Trophoblast cell (in vitro differentiated cells and primary cell): ENCODE data around the gene NTM.

Experiments used
- DNase-seq, 2 donors: peaks; one replicate each; pipeline ENCODE4 v3.0.0-alpha.2; 2016
- H2AFZ ChIP-seq: 2 replicates; pipeline ENCODE4 v1.6.1; 2013; ENCODE audit warnings: low read length, moderate library complexity, mild to moderate bottlenecking; ENCODE audit not compliant: insufficient read depth, poor library complexity
- H2AK5ac ChIP-seq: 2 replicates; pipeline ENCODE4 v1.6.1; 2013; ENCODE audit warnings: mild to moderate bottlenecking, low read length
- H2BK120ac ChIP-seq: 2 replicates; pipeline ENCODE4 v1.6.1; 2013; ENCODE audit warnings: low read length, mild to moderate bottlenecking, moderate library complexity; ENCODE audit not compliant: insufficient read depth, poor library complexity
- H2BK12ac ChIP-seq: 2 replicates; pipeline ENCODE4 v1.6.1; 2013; ENCODE audit warnings: mild to moderate bottlenecking, low read length, moderate library complexity
- H2BK5ac ChIP-seq: 2 replicates; pipeline ENCODE4 v1.6.1; 2013; ENCODE audit warnings: low read length, low read depth, moderate library complexity, mild to moderate bottlenecking; ENCODE audit not compliant: poor library complexity
- H3K14ac ChIP-seq: 2 replicates; pipeline ENCODE4 v1.6.1; 2013; ENCODE audit warnings: mild to moderate bottlenecking, low read length
- H3K18ac ChIP-seq: 2 replicates; pipeline ENCODE4 v1.6.1; 2013; ENCODE audit warnings: mild to moderate bottlenecking, low read length
- H3K23ac ChIP-seq: 2 replicates; pipeline ENCODE4 v1.6.1; 2013; ENCODE audit warnings: low read length
- H3K27ac ChIP-seq: 2 replicates; pipeline ENCODE4 v1.5.1; 2013; ENCODE audit warnings: low read depth, mild to moderate bottlenecking, inconsistent platforms, low read length, moderate library complexity
- H3K27me3 ChIP-seq: 2 replicates; pipeline ENCODE4 v1.6.1; 2013; ENCODE audit warnings: inconsistent platforms, mild to moderate bottlenecking, low read length, moderate library complexity; ENCODE audit not compliant: insufficient read depth
- H3K36me3 ChIP-seq, 2 experiments: 1 replicate in 1 of 2; 2 replicates in 1 of 2; pipeline ENCODE4 v1.6.1; 2013; ENCODE audit warnings: low read length in 2 of 2, mild to moderate bottlenecking in 2 of 2, moderate library complexity in 1 of 2; ENCODE audit not compliant: insufficient read depth in 2 of 2, control insufficient read depth in 1 of 2
- H3K4ac ChIP-seq: 2 replicates; pipeline ENCODE4 v1.6.1; 2013; ENCODE audit warnings: low read depth, mild to moderate bottlenecking, low read length, moderate library complexity
- H3K4me1 ChIP-seq, 2 experiments: 1 replicate in 1 of 2; 2 replicates in 1 of 2; pipeline ENCODE4 v1.6.1; 2013; ENCODE audit warnings: low read length in 2 of 2, mild to moderate bottlenecking in 2 of 2, moderate library complexity in 1 of 2; ENCODE audit not compliant: insufficient read depth in 2 of 2, control insufficient read depth in 1 of 2
- H3K4me2 ChIP-seq: 2 replicates; pipeline ENCODE4 v1.6.1; 2013; ENCODE audit warnings: inconsistent platforms, mild to moderate bottlenecking, low read length, moderate library complexity
- H3K4me3 ChIP-seq: 2 replicates; pipeline ENCODE4 v1.5.1; 2013; ENCODE audit warnings: mild to moderate bottlenecking, low read depth, low read length, inconsistent platforms
- H3K79me1 ChIP-seq: one replicate; pipeline ENCODE4 v1.6.1; 2013; ENCODE audit warnings: low read length
- H3K79me2 ChIP-seq: 2 replicates; pipeline ENCODE4 v1.6.1; 2013; ENCODE audit warnings: low read length, mild to moderate bottlenecking; ENCODE audit not compliant: control insufficient read depth, insufficient read depth, poor library complexity
- H3K9ac ChIP-seq: 2 replicates; pipeline ENCODE4 v1.6.1; 2013; ENCODE audit warnings: mild to moderate bottlenecking, low read length
- H3K9me3 ChIP-seq: 2 replicates; pipeline ENCODE4 v1.6.1; 2013; ENCODE audit warnings: low read depth, mild to moderate bottlenecking, control low read depth, inconsistent platforms, low read length; ENCODE audit not compliant: insufficient read depth
- H4K12ac ChIP-seq: 2 replicates; pipeline ENCODE4 v1.6.1; 2013; ENCODE audit warnings: low read depth, mild to moderate bottlenecking, low read length, moderate library complexity
- H4K8ac ChIP-seq: 2 replicates; pipeline ENCODE4 v1.6.1; 2013; ENCODE audit warnings: low read depth, mild to moderate bottlenecking, low read length, moderate library complexity
- H4K91ac ChIP-seq: one replicate; pipeline ENCODE4 v1.6.1; 2013; ENCODE audit warnings: low read depth, mild to moderate bottlenecking, low read length, moderate library complexity
- WGBS: extraction: QIAGEN DNeasy Blood & Tissue Kit; methylation state at CpG from one replicate; pipeline ENCODE4 v1.1.7; 2013; ENCODE audit warnings: missing lambda C conversion rate; ENCODE audit not compliant: insufficient read length, insufficient coverage; ENCODE audit errors: extremely low coverage; 5-methylcytosine and 5-hydroxymethylcytosine counted together

The NTM gene

DNA sequence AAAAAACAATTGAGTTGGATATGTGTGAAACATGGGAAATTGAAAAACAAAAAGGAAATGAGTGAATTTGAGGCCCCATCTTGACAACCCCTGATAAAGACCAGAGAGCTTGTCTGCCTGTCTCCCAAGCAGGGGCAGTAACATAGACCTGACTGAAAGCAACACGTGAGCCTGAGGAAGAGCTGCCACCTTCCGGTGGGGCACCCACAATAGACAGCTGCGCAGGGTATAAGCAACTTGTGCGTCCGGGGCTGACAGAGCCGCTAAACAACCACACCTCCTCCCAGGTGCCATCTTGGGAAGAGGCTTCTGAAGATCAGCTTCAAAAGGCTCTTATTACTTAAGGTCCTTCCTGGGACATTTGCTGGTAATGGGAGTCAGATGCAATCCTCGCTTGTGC, 166.8 kb downstream of the NTM start:
- H3K9ac ChIP-seq, result no peak overlapping the region

DNA sequence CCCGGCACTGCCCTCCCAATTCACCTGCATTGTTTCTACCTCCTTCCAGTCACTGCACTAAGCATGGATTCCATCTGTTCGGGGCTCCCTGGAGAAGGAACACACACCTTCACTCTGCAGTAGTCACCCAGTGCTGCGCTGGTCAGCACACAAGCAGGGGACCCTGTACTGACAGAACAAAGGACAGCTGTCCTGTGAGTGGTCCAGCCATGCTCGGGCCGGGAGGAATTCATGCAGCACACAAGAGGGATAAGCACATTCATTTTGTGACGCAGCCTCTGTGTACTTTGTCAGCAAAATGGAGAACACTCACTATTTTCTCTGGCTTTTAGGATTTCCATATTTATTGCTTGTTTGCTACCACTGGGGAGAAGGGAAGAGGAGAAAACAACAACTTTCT, 167.3 kb downstream of the NTM start:
- H3K9ac ChIP-seq, result no peak overlapping the region
- H2BK12ac ChIP-seq, result no peak overlapping the region
- H3K4me1 ChIP-seq, result no peaks in the 10 kb centered on the region
- no peak for DNase-seq
- no peak overlapping the region for H4K12ac ChIP-seq
- no peak overlapping the region for H2AK5ac ChIP-seq
- no peaks in the 10 kb centered on the region for H3K79me1 ChIP-seq
- H3K36me3 ChIP-seq, result no peaks in the 10 kb centered on the region
- no peak overlapping the region for H3K18ac ChIP-seq
- H2BK5ac ChIP-seq, result no peak overlapping the region
- no peaks in the 10 kb centered on the region for H3K27me3 ChIP-seq
- no peak overlapping the region for H4K8ac ChIP-seq
- no peak overlapping the region for H3K23ac ChIP-seq
- no peak overlapping the region for H3K4ac ChIP-seq
- H2AFZ ChIP-seq, result no peak overlapping the region
- H2BK120ac ChIP-seq, result no peak overlapping the region
- H3K27ac ChIP-seq, result no peak overlapping the region
- peaks cover 1% of the 10 kb centered on the region for H3K9me3 ChIP-seq
- WGBS, result no CpG with 5 or more reads among the region's 6 CpGs
- no peak overlapping the region for H3K14ac ChIP-seq
- H4K91ac ChIP-seq, result no peak overlapping the region
- no peak overlapping the region for H3K4me2 ChIP-seq
- H3K79me2 ChIP-seq, result no peaks in the 10 kb centered on the region
- H3K4me3 ChIP-seq, result no peak overlapping the region

More for the DNA sequence above, 166.8 kb downstream of the NTM start:
- no peak overlapping the region for H4K8ac ChIP-seq
- no peak overlapping the region for H4K91ac ChIP-seq
- no peaks in the 10 kb centered on the region for H3K79me2 ChIP-seq
- H3K27me3 ChIP-seq, result no peaks in the 10 kb centered on the region
- no peak overlapping the region for H2AK5ac ChIP-seq
- no peaks in the 10 kb centered on the region for H3K4me1 ChIP-seq
- no peak overlapping the region for H3K14ac ChIP-seq
- WGBS, result no CpG with 5 or more reads among the region's 7 CpGs
- H4K12ac ChIP-seq, result no peak overlapping the region
- no peak overlapping the region for H3K18ac ChIP-seq
- no peak overlapping the region for H3K4me3 ChIP-seq
- H3K36me3 ChIP-seq, result no peaks in the 10 kb centered on the region
- no peak overlapping the region for H2BK12ac ChIP-seq
- H2BK120ac ChIP-seq, result no peak overlapping the region
- no peak overlapping the region for H3K23ac ChIP-seq
- H3K4ac ChIP-seq, result no peak overlapping the region
- no peak overlapping the region for H2AFZ ChIP-seq
- H2BK5ac ChIP-seq, result no peak overlapping the region
- peaks cover 1% of the 10 kb centered on the region for H3K9me3 ChIP-seq
- H3K79me1 ChIP-seq, result no peaks in the 10 kb centered on the region
- DNase-seq, result no peak
- H3K4me2 ChIP-seq, result no peak overlapping the region
- no peak overlapping the region for H3K27ac ChIP-seq

GRCh38 chr11:131538322-131538721, 167.9 kb downstream of the NTM start:
- Histone ChIP-seq H2BK12ac (no peak overlapping the region), H3K79me2 (no peaks in the 10 kb centered on the region), H3K23ac (no peak overlapping the region), H3K79me1 (no peaks in the 10 kb centered on the region), H4K91ac (no peak overlapping the region), H3K4me2 (no peak overlapping the region), H2AFZ (no peak overlapping the region), H2BK5ac (no peak overlapping the region), H3K27me3 (no peaks in the 10 kb centered on the region), H3K14ac (no peak overlapping the region), H4K8ac (no peak overlapping the region), H3K27ac (no peak overlapping the region), H2AK5ac (no peak overlapping the region), H3K18ac (no peak overlapping the region), H3K9me3 (peaks cover 1% of the 10 kb centered on the region), H3K4ac (no peak overlapping the region), H3K4me3 (no peak overlapping the region), H3K36me3 (no peaks in the 10 kb centered on the region), H2BK120ac (no peak overlapping the region), H3K9ac (no peak overlapping the region), H4K12ac (no peak overlapping the region), H3K4me1 (no peaks in the 10 kb centered on the region)
- DNase-seq, result no peak
- no CpG with 5 or more reads among the region's 6 CpGs for WGBS

DNA sequence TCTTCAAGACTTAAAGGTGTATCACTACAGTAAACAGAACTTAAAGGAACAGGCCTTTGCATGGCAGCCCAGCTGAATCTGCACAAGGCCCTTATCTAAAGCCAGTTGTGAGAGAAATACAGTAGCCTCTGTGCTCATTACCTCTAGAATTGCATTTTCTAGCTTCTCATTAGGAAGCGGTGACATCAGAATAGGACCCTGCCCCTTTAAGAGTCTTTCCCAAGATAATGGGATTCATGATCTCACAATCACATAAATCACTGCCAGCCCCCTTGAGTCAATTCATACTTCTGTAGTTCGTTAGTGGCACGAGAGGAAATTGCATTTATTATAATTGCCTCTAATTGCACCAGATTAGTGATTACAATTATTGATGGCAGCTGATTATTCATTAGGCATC, 170.3 kb downstream of the NTM start:
- Histone ChIP-seq H3K4me1 (no peaks in the 10 kb centered on the region), H2BK120ac (no peak overlapping the region), H3K79me1 (no peaks in the 10 kb centered on the region), H3K27ac (no peak overlapping the region), H2BK12ac (no peak overlapping the region), H4K8ac (no peak overlapping the region), H3K36me3 (no peaks in the 10 kb centered on the region), H3K4ac (no peak overlapping the region), H3K23ac (no peak overlapping the region), H3K14ac (no peak overlapping the region), H2AFZ (no peak overlapping the region), H3K4me2 (no peak overlapping the region), H3K9ac (no peak overlapping the region), H3K18ac (no peak overlapping the region), H3K4me3 (no peak overlapping the region), H3K9me3 (no peaks in the 10 kb centered on the region), H4K12ac (no peak overlapping the region), H3K79me2 (no peaks in the 10 kb centered on the region), H2BK5ac (no peak overlapping the region), H4K91ac (no peak overlapping the region), H2AK5ac (no peak overlapping the region), H3K27me3 (no peaks in the 10 kb centered on the region)
- DNase-seq, result no peak
- no CpG with 5 or more reads among the region's 3 CpGs for WGBS
